Activated T-helper 2 cell treated with anti-CD3 and anti-CD28 coated beads, Interferon-gamma antibody, Interleukin-2, Interleukin-4, amounts not matched to agents 10 μg/mL and 5 μg/mL and 100 μg/mL, durations not matched to agents 14 hours and 24 hours and 36 hours (primary cell): ENCODE measurements around the gene ZWINT. TPM values are rescaled to one million over a fixed set of nuclear protein-coding genes. Genes with fewer than 3 reads are reported as not detected.

Experiments used
- DNase-seq: peaks from one replicate; pipeline ENCODE4 v3.0.0; 2021; ENCODE audit warnings: low spot score
- H3K27ac Mint-ChIP-seq: one replicate; pipeline ENCODE4 v1.8.0; 2021; ENCODE audit warnings: mixed read lengths
- H3K27me3 Mint-ChIP-seq: one replicate; pipeline ENCODE4 v1.8.0; 2021; ENCODE audit warnings: low read depth, mixed read lengths
- H3K36me3 Mint-ChIP-seq: one replicate; pipeline ENCODE4 v1.8.0; 2021; ENCODE audit warnings: low read depth, mixed read lengths
- H3K4me1 Mint-ChIP-seq: one replicate; pipeline ENCODE4 v1.8.0; 2021; ENCODE audit warnings: low read depth, mixed read lengths
- H3K4me3 Mint-ChIP-seq: one replicate; pipeline ENCODE4 v1.8.0; 2021; ENCODE audit warnings: low read depth, mild to moderate bottlenecking, moderate library complexity, mixed read lengths
- H3K9me3 Mint-ChIP-seq: one replicate; pipeline ENCODE4 v1.8.0; 2021; ENCODE audit warnings: mixed read lengths
- intact Hi-C: fragments of 100-400 bp; cut with micrococcal nuclease; formaldehyde crosslinking; loops from one replicate; pipeline ENCODE4 v1.15.1; 2023
- total RNA-seq: library from RNA; stranded (reverse); gene quantifications from 2 replicates; pipeline ENCODE4 v1.2.3, GENCODE V29; 2022

ZWINT gene
- total RNA-seq, 1 donor from 2014 or later: 87.6 TPM

DNA sequence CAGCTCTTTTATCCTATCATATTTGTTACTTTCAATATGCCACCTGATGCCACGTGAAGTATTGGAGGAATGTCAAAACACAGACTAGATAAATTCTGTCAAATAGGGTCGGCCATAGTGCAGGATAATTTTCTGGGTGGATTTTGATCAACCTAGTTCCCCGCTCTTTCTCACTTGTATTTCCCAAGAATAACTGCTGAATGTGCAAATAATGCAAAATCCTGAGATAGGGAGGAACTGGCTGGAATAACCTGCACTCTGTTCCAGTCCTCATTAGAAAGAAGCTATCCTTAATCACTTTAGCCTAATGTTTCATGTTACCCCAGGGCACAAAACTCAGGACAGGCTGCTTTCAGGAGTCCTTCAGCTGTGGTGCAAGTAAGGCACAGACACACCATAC, 33.9 kb downstream of the ZWINT start:
- no peak for DNase-seq
- Mint-ChIP-seq H3K36me3 (no peaks in the 10 kb centered on the region), H3K27me3 (no peaks in the 10 kb centered on the region), H3K4me1 (no peaks in the 10 kb centered on the region), H3K9me3 (no peaks in the 10 kb centered on the region), H3K4me3 (no peak overlapping the region), H3K27ac (no peak overlapping the region)
- intact Hi-C loops: no loop called here

DNA sequence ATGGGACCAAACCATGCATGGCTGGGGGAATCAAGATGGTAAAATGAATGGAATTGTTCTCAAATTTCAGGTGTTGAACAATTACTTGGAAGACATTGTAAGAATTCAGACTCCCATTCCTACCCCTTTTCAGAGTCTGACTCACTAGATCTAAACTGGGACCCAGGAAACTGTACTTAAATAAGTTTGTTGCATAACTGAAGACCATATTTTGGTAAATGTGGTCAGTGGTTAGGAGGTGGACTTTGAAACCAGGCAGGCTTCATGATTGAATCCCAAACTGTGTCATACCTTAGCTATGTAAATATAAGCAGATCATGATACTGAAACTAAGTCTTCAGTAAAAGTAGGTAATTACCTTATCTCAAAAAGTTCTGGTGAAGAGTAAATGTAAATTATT, 41.7 kb downstream of the ZWINT start:
- intact Hi-C loops: no loop called here
- Mint-ChIP-seq H3K27me3 (no peaks in the 10 kb centered on the region), H3K27ac (no peak overlapping the region), H3K4me3 (no peak overlapping the region), H3K4me1 (peaks cover 2% of the 10 kb centered on the region), H3K36me3 (no peaks in the 10 kb centered on the region), H3K9me3 (no peaks in the 10 kb centered on the region)
- DNase-seq: no peak

DNA sequence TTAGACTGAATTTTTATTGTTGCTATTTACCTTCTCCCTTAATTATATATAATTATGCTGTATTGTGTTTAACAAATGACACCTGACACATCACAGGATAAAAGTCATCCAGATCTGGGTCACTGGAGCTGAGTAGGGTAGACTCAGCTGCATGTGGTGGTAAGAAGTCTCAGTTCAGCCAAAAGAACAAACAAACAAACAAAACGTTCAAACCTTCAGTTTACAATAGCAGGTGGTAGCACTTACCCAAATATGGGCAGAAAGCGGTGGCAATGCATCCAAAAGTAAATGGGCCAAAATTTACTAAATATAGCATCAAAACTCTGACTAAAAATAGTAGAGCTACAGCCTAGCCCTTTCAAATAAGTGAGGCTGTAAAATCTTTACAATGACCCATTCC, 42.2 kb downstream of the ZWINT start:
- Mint-ChIP-seq H3K27me3 (no peaks in the 10 kb centered on the region), H3K4me1 (peaks cover 2% of the 10 kb centered on the region), H3K36me3 (no peaks in the 10 kb centered on the region), H3K4me3 (no peak overlapping the region), H3K9me3 (no peaks in the 10 kb centered on the region), H3K27ac (no peak overlapping the region)
- intact Hi-C loops: no loop called here
- no peak for DNase-seq

DNA sequence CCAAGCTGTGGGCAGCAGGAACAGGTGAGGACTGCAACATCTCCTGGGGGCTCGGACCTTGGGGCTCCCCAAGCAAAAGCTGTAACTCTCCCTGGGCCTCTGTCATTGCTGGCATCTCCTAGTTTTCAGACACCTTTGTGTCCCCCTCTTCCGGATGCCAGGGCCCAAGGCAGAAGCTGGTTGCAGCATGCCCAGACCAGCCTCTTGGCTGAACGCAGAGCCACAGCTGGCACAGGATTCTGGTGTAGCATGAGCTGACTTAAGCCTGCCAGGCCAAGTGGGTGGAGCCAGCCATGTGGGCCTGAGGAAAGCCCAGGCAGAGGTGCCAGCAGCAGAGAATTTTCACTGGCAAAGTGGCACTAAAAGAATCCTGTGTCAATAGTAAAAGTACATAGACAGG, 43.5 kb downstream of the ZWINT start:
- H3K9me3 Mint-ChIP-seq: no peaks in the 10 kb centered on the region
- H3K4me3 Mint-ChIP-seq: no peak overlapping the region
- H3K36me3 Mint-ChIP-seq: no peaks in the 10 kb centered on the region
- no peaks in the 10 kb centered on the region for H3K27me3 Mint-ChIP-seq
- no peak for DNase-seq
- intact Hi-C loops: no loop called here
- H3K27ac Mint-ChIP-seq: no peak overlapping the region
- H3K4me1 Mint-ChIP-seq: peaks cover 2% of the 10 kb centered on the region

DNA sequence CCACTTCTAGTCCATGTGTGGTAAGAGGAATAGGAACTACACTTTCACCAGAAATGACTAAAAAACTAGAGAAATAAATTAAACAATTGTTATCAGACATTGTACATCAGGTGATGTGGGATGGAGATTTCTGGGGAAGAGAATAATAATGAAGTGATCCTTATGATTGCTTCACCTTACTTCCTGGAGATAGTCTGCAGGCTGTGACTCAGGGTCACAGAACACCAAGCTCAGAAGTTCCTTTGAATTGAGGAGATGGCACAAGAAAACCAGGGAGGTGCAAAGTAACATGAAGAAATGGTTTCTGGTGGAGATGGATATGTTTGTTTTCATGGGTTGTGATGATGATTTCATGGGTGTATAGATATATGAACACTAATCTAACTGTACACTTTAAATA, 44.5 kb downstream of the ZWINT start:
- Mint-ChIP-seq H3K4me1 (peaks cover 2% of the 10 kb centered on the region), H3K4me3 (no peak overlapping the region), H3K27ac (no peak overlapping the region), H3K9me3 (no peaks in the 10 kb centered on the region), H3K36me3 (no peaks in the 10 kb centered on the region), H3K27me3 (no peaks in the 10 kb centered on the region)
- DNase-seq: no peak
- intact Hi-C loops: no loop called here
